Measurements from ENCODE around the gene PTPRN2.
"Not testable (repeated sequence)": the region's sequence is repeated elsewhere in the genome, so short reads cannot be mapped to it uniquely, and the experiment has no call there.

Gene PTPRN2

GRCh38 chr7:158150234-158150633 lies 437.4 kb downstream of the PTPRN2 start:
- TF ChIP-seq CTCF (IDR thresholded peaks at IDR 0.05; ENCODE audit: low read depth, low read length, missing control alignments), result no peak
- no peak for DNase-seq (ENCODE audit: low read depth)

GRCh38 chr7:158147431-158147830 lies 440.2 kb downstream of the PTPRN2 start:
- DNase-seq (ENCODE audit: low read depth), result not testable (repeated sequence)

More at GRCh38 chr7:158150234-158150633, 437.4 kb downstream of the PTPRN2 start:
- no peak overlapping the region for H3K4me3 ChIP-seq (ENCODE audit: low read depth, low read length)

GRCh38 chr7:158145370-158145769 lies 442.3 kb downstream of the PTPRN2 start:
- H3K4me3 ChIP-seq (ENCODE audit: low read depth, low read length), result no peak overlapping the region
- no peak for TF ChIP-seq CTCF (IDR thresholded peaks at IDR 0.05; ENCODE audit: low read depth, low read length, missing control alignments)

More at GRCh38 chr7:158147431-158147830, 440.2 kb downstream of the PTPRN2 start:
- H3K4me3 ChIP-seq (ENCODE audit: low read depth, low read length), result not testable (repeated sequence)

GRCh38 chr7:158143196-158144120 lies 444.2 kb downstream of the PTPRN2 start:
- no peak for DNase-seq (ENCODE audit: low read depth)
- no peak for TF ChIP-seq CTCF (IDR thresholded peaks at IDR 0.05; ENCODE audit: low read depth, low read length, missing control alignments)
- H3K4me3 ChIP-seq (ENCODE audit: low read depth, low read length), result no peak overlapping the region

More at GRCh38 chr7:158145370-158145769, 442.3 kb downstream of the PTPRN2 start:
- DNase-seq (ENCODE audit: low read depth), result no peak

- no peak for TF ChIP-seq CTCF (IDR thresholded peaks at IDR 0.05; ENCODE audit: low read depth, low read length, missing control alignments)
- no peak overlapping the region for H3K4me3 ChIP-seq (ENCODE audit: low read depth, low read length)
- no peak for DNase-seq (ENCODE audit: low read depth)
Measured at GRCh38 chr7:158142657-158143056, 445.0 kb downstream of the PTPRN2 start.

GRCh38 chr7:158141806-158142518 lies 445.7 kb downstream of the PTPRN2 start:
- TF ChIP-seq CTCF (IDR thresholded peaks at IDR 0.05; ENCODE audit: low read depth, low read length, missing control alignments), result no peak
- H3K4me3 ChIP-seq (ENCODE audit: low read depth, low read length), result no peak overlapping the region
- no peak for DNase-seq (ENCODE audit: low read depth)

GRCh38 chr7:158141221-158141582 lies 446.4 kb downstream of the PTPRN2 start:
- H3K4me3 ChIP-seq (ENCODE audit: low read depth, low read length), result no peak overlapping the region
- no peak for DNase-seq (ENCODE audit: low read depth)
- no peak for TF ChIP-seq CTCF (IDR thresholded peaks at IDR 0.05; ENCODE audit: low read depth, low read length, missing control alignments)
